Measurements from ENCODE around the gene PGC. TPM values are rescaled to one million over a fixed set of nuclear protein-coding genes. Genes with fewer than 3 reads are reported as not detected.

PGC gene
- not detected for total RNA-seq

- ATAC-seq (ENCODE audit: low FRiP score), result no peak
- TF ChIP-seq CTCF (IDR thresholded peaks at IDR 0.05), result no peak
These were observed at the start of gene PGC for GRCh38 chr6:41747256-41748101. Gene PGC (minus strand): TSS chr6:41747397. CDS start chr6:41747334, 63 bp downstream.

GRCh38 chr6:41796474-41796873 is 49.3 kb upstream of the PGC start:
- DNase-seq (ENCODE audit: low spot score) (no peak), ATAC-seq (ENCODE audit: low FRiP score) (no peak)
- TF ChIP-seq CTCF (IDR thresholded peaks at IDR 0.05), result no peak

More at GRCh38 chr6:41747256-41748101, at the start of gene PGC:
- no peak for DNase-seq (ENCODE audit: low spot score)

GRCh38 chr6:41791984-41792383 is 44.8 kb upstream of the PGC start:
- TF ChIP-seq CTCF (IDR thresholded peaks at IDR 0.05), result no peak
- DNase-seq (ENCODE audit: low spot score) (no peak), ATAC-seq (ENCODE audit: low FRiP score) (no peak)

GRCh38 chr6:41791305-41791704 is 44.1 kb upstream of the PGC start:
- DNase-seq (ENCODE audit: low spot score) (no peak), ATAC-seq (ENCODE audit: low FRiP score) (no peak)
- no peak for TF ChIP-seq CTCF (IDR thresholded peaks at IDR 0.05)

- TF ChIP-seq CTCF (IDR thresholded peaks at IDR 0.05), result no peak
- ATAC-seq (ENCODE audit: low FRiP score) (no peak), DNase-seq (ENCODE audit: low spot score) (no peak)
These were observed 42.8 kb upstream of the PGC start for GRCh38 chr6:41790045-41790444.

GRCh38 chr6:41789390-41789724 is 42.2 kb upstream of the PGC start:
- DNase-seq (ENCODE audit: low spot score) (no peak), ATAC-seq (ENCODE audit: low FRiP score) (no peak)
- no peak for TF ChIP-seq CTCF (IDR thresholded peaks at IDR 0.05)

Data from omental fat pad (tissue), 4 donors.